Neural crest cell (in vitro differentiated cells): ENCODE measurements around the gene ZNF709. TPM values are rescaled to one million over a fixed set of nuclear protein-coding genes. Genes with fewer than 3 reads are reported as not detected.
"Not testable (repeated sequence)": the region's sequence is repeated elsewhere in the genome, so short reads cannot be mapped to it uniquely, and the experiment has no call there.

Experiments used
- DNase-seq: peaks from one replicate; pipeline ENCODE4 v3.0.0; 2021; ENCODE audit warnings: low read depth, mixed read lengths, low spot score
- H3K27ac Mint-ChIP-seq: one replicate; pipeline ENCODE4 v1.8.0; 2021; ENCODE audit warnings: mild to moderate bottlenecking, mixed read lengths; ENCODE audit not compliant: unreplicated experiment
- H3K27me3 Mint-ChIP-seq: 2 replicates; pipeline ENCODE4 v1.8.0; 2021; ENCODE audit warnings: low read depth, mild to moderate bottlenecking, mixed read lengths
- H3K36me3 Mint-ChIP-seq: 2 replicates; pipeline ENCODE4 v1.8.0; 2021; ENCODE audit warnings: low read depth, mild to moderate bottlenecking, mixed read lengths
- H3K4me1 Mint-ChIP-seq: 2 replicates; pipeline ENCODE4 v1.8.0; 2021; ENCODE audit warnings: mixed read lengths
- H3K4me3 Mint-ChIP-seq: one replicate; pipeline ENCODE4 v1.8.0; 2021; ENCODE audit warnings: mild to moderate bottlenecking, mixed read lengths
- H3K9me3 Mint-ChIP-seq: 2 replicates; pipeline ENCODE4 v1.8.0; 2021; ENCODE audit warnings: mixed read lengths
- total RNA-seq: library from RNA; stranded (reverse); gene quantifications from 2 replicates; pipeline ENCODE4 v1.2.1, GENCODE V29; 2021
- TF ChIP-seq, protein P1 (sequence below): fragments of 200-600 bp; sonication (generic); conservative IDR thresholded peaks from 2 replicates; pipeline ENCODE4 v1.5.0; 2021; ENCODE audit warnings: antibody characterized with exemption, mild to moderate bottlenecking

The ZNF709 gene
- total RNA-seq, 1 donor from 2014 or later: 8.9 TPM

- peak overlapping the region; percentile 96 for H3K27ac Mint-ChIP-seq
- TF ChIP-seq, protein P1, sequence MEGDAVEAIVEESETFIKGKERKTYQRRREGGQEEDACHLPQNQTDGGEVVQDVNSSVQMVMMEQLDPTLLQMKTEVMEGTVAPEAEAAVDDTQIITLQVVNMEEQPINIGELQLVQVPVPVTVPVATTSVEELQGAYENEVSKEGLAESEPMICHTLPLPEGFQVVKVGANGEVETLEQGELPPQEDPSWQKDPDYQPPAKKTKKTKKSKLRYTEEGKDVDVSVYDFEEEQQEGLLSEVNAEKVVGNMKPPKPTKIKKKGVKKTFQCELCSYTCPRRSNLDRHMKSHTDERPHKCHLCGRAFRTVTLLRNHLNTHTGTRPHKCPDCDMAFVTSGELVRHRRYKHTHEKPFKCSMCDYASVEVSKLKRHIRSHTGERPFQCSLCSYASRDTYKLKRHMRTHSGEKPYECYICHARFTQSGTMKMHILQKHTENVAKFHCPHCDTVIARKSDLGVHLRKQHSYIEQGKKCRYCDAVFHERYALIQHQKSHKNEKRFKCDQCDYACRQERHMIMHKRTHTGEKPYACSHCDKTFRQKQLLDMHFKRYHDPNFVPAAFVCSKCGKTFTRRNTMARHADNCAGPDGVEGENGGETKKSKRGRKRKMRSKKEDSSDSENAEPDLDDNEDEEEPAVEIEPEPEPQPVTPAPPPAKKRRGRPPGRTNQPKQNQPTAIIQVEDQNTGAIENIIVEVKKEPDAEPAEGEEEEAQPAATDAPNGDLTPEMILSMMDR: no peak
- H3K4me3 Mint-ChIP-seq: peak overlapping the region; percentile 94
- H3K36me3 Mint-ChIP-seq: peaks cover 4% of the 10 kb centered on the region
- H3K27me3 Mint-ChIP-seq: no peaks in the 10 kb centered on the region
- no peaks in the 10 kb centered on the region for H3K9me3 Mint-ChIP-seq
- H3K4me1 Mint-ChIP-seq: peaks cover 35% of the 10 kb centered on the region
- no peak for DNase-seq
Measured at GRCh38 chr19:12485052-12485416, 418 bp upstream of the ZNF709 start.

DNA sequence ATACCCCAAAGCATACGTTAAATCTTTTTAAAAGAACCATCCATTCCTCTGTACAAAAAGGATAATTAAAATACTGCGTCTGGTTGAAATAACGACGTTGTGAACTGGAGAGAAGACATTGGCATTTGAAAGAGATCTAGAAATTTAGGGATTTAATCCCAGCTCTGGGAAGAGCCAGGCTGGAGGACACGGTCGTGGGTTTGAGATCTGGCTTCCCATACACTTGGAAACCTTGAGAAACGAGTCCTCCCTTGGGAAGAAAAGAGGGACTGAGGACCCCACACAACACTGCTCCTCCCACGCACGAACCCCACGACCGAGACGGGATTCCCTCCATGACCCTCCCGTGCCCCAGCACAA, 625 bp downstream of the ZNF709 start:
- H3K9me3 Mint-ChIP-seq: no peaks in the 10 kb centered on the region
- peaks cover 4% of the 10 kb centered on the region for H3K36me3 Mint-ChIP-seq
- H3K4me3 Mint-ChIP-seq: peak overlapping the region; percentile 94
- no peak for DNase-seq
- peaks cover 35% of the 10 kb centered on the region for H3K4me1 Mint-ChIP-seq
- no peaks in the 10 kb centered on the region for H3K27me3 Mint-ChIP-seq
- H3K27ac Mint-ChIP-seq: peak overlapping the region; percentile 93
- TF ChIP-seq, protein P1: no peak

DNA sequence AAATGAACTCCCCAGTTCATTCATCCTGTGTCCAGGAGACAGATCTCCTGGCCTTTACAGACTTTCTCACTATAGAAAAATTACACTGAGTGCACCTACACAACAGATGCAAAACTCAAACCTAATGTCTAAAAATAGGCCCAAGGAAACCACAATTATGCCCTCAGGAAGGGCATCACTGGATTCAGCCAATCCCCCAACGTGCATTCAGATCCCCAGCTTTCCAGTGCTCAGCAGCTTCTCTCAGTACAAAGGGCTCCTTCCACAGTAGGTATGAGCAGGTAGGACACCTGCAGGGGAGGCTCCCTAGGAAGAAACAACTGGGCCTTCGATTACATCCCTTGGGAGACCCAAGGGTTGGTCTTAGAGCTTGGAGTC, 2.1 kb downstream of the ZNF709 start:
- no peak for DNase-seq
- TF ChIP-seq, protein P1: no peak
- Mint-ChIP-seq H3K27me3 (no peaks in the 10 kb centered on the region), H3K4me3 (peak overlapping the region; percentile 79), H3K9me3 (no peaks in the 10 kb centered on the region), H3K4me1 (peaks cover 35% of the 10 kb centered on the region), H3K27ac (no peak overlapping the region), H3K36me3 (peaks cover 6% of the 10 kb centered on the region)

DNA sequence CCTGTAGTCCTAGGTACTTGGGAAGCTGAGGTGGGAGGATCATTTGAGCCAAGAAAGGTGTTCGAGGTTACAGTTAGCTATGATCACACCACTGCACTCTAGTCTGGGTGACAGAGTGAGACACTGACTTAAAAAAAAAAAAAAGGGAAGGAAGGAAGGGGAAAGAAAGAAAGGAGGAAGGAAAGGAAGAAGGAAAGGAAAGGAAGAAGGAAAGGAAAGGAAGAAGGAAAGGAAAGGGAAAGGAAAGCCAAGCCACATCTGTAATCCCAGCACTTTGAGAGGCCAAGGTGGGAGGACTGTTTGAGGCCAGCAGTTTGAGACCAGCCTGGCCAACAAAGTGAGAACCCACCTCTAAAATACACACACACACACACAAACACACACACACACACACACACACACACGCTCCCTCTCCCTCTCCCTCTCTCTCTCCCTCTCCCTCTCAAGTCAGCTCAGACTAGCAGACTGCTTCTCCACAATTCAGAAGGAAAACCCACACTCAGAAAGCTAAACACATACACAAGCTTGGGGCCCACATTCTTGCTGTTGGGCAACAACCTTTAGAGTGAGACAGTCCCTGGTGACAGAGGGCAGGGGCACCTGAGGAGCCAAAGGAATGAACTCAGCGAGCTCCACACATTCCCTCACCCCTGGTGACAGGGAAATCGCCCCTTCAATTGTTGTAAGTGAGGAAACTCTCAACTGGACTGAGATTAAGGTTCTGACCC, 2.7 kb downstream of the ZNF709 start:
- Mint-ChIP-seq H3K27me3 (no peaks in the 10 kb centered on the region), H3K27ac (no peak overlapping the region), H3K4me3 (peak overlapping the region; percentile 79)

DNA sequence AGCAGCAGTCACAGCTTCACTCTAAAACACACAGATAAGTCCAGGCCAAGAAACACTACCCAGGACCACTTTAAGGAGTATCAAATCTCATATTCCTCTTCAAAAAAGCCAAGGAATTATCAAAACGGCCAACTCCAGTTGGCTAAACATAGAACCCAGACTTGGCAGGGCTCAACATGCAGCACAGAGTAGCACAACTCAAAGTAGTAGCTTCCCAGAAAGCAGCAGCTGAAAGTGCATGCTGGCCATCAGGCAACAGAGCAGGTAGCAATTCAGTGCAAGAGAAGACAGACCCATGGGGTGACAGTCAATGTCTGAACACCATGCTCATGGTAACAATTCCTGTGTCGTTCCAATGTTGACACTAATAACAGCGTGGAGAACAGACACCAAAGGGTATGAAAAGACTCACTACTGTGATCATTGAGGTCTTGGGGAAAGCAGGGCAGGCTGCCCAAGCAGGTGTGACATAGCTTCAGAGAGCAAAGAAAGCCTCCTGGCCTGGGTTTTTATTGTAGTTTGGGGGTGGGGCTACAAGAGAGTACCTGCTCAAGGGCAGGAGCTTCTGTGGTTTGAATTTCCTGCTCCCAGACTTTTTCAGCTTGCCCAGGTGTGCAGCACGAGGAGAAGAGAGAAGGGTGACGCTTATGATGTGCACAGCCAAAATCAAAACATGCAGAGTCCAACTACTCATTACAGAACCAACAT, 6.2 kb downstream of the ZNF709 start:
- no peaks in the 10 kb centered on the region for H3K27me3 Mint-ChIP-seq
- TF ChIP-seq, protein P1: no peak
- peak overlapping the region; percentile 28 for H3K4me3 Mint-ChIP-seq
- DNase-seq: no peak
- peaks cover 24% of the 10 kb centered on the region for H3K36me3 Mint-ChIP-seq
- H3K9me3 Mint-ChIP-seq: peaks cover 12% of the 10 kb centered on the region
- H3K27ac Mint-ChIP-seq: no peak overlapping the region
- peaks cover 16% of the 10 kb centered on the region for H3K4me1 Mint-ChIP-seq

More for the DNA sequence above, 2.7 kb downstream of the ZNF709 start:
- Mint-ChIP-seq H3K4me1 (peaks cover 35% of the 10 kb centered on the region), H3K9me3 (no peaks in the 10 kb centered on the region), H3K36me3 (peaks cover 6% of the 10 kb centered on the region)
- TF ChIP-seq, protein P1: no peak
- no peak for DNase-seq

- H3K27me3 Mint-ChIP-seq, H3K4me3 Mint-ChIP-seq, H3K4me1 Mint-ChIP-seq, H3K27ac Mint-ChIP-seq, DNase-seq: not testable (repeated sequence)
- H3K9me3 Mint-ChIP-seq: peaks cover 26% of the 10 kb centered on the region
- peaks cover 64% of the 10 kb centered on the region for H3K36me3 Mint-ChIP-seq
Measured at GRCh38 chr19:12467651-12468050, 17.0 kb downstream of the ZNF709 start.
